Naive thymus-derived CD4-positive, alpha-beta T cell (primary cell): ENCODE data around the gene IL23R. TPM values are rescaled to one million over a fixed set of nuclear protein-coding genes. Genes with fewer than 3 reads are reported as not detected.
"Not testable (repeated sequence)": the region's sequence is repeated elsewhere in the genome, so short reads cannot be mapped to it uniquely, and the experiment has no call there.

Source experiments
- ATAC-seq: fragments of 150-1000 bp; cut with Tn5 transposase; 2 replicates; pipeline ENCODE4 v1.10.0; 2021; ENCODE audit warnings: mild to moderate bottlenecking, moderate library complexity
- CTCF ChIA-PET: fragments of 350-600 bp; sonication (Branson Sonifier 250); formaldehyde crosslinking; loops from one replicate; lab custom pipeline; 2021; ENCODE audit warnings: antibody characterized with exemption; lab: Charles Lee
- POLR2A ChIA-PET: fragments of 350-600 bp; sonication (Branson Sonifier 250); formaldehyde crosslinking; loops from one replicate; lab custom pipeline; 2021; ENCODE audit warnings: antibody characterized with exemption, inconsistent platforms; lab: Charles Lee
- DNase-seq, 9 donors: peaks; one replicate each; pipeline versions ENCODE4 v3.0.0 to v3.0.0-alpha.2; 2020 to 2022; ENCODE audit warnings: mixed read lengths in 1 of 9
- H3K27ac ChIP-seq: one replicate; pipeline ENCODE4 v1.7.0; 2013; ENCODE audit warnings: mild to moderate bottlenecking, low read depth, low read length, moderate library complexity
- H3K27me3 ChIP-seq, 2 donors: one replicate each; pipeline ENCODE4 v1.7.0; 2013; ENCODE audit warnings: low read length in 2 of 2, mild to moderate bottlenecking in 2 of 2, moderate library complexity in 2 of 2; ENCODE audit not compliant: control insufficient read depth in 2 of 2, insufficient read depth in 2 of 2
- H3K36me3 ChIP-seq, 3 experiments: 1 replicate in 2 of 3; 2 replicates in 1 of 3; pipeline ENCODE4 v1.7.0; 2013; ENCODE audit warnings: low read length in 3 of 3, mild to moderate bottlenecking in 3 of 3, moderate library complexity in 1 of 3; ENCODE audit not compliant: insufficient read depth in 3 of 3, control insufficient read depth in 2 of 3
- H3K4me1 ChIP-seq, 2 donors: one replicate each; pipeline ENCODE4 v1.7.0; 2013; ENCODE audit warnings: low read length in 2 of 2, mild to moderate bottlenecking in 2 of 2, moderate library complexity in 1 of 2; ENCODE audit not compliant: control insufficient read depth in 2 of 2, insufficient read depth in 2 of 2
- H3K4me3 ChIP-seq: 2 replicates; pipeline ENCODE4 v1.7.0; 2013; ENCODE audit warnings: mild to moderate bottlenecking, low read length
- H3K9me3 ChIP-seq, 3 experiments: 1 replicate in 2 of 3; 2 replicates in 1 of 3; pipeline ENCODE4 v1.7.0; 2013; ENCODE audit warnings: low read length in 3 of 3; ENCODE audit not compliant: control insufficient read depth in 2 of 3
- H3K27ac Mint-ChIP-seq, 9 donors: one replicate each; pipeline ENCODE4 v1.8.0; 2020 to 2022; ENCODE audit warnings: mixed read lengths in 9 of 9, mild to moderate bottlenecking in 8 of 9, moderate library complexity in 5 of 9, inconsistent platforms in 2 of 9
- H3K27me3 Mint-ChIP-seq, 5 donors: one replicate each; pipeline ENCODE4 v1.8.0; 2021 to 2022; ENCODE audit warnings: mixed read lengths in 5 of 5, mild to moderate bottlenecking in 1 of 5
- H3K36me3 Mint-ChIP-seq, 5 donors: one replicate each; pipeline ENCODE4 v1.8.0; 2020 to 2022; ENCODE audit warnings: mixed read lengths in 5 of 5, mild to moderate bottlenecking in 3 of 5, inconsistent platforms in 1 of 5
- H3K4me1 Mint-ChIP-seq, 7 donors: one replicate each; pipeline ENCODE4 v1.8.0; 2020 to 2022; ENCODE audit warnings: mixed read lengths in 7 of 7, mild to moderate bottlenecking in 3 of 7, inconsistent platforms in 1 of 7
- H3K4me3 Mint-ChIP-seq, 10 donors: one replicate each; pipeline ENCODE4 v1.8.0; 2020 to 2022; ENCODE audit warnings: mild to moderate bottlenecking in 10 of 10, mixed read lengths in 10 of 10, moderate library complexity in 6 of 10, inconsistent platforms in 2 of 10
- H3K9me3 Mint-ChIP-seq, 11 donors: one replicate each; pipeline ENCODE4 v1.8.0; 2020 to 2022; ENCODE audit warnings: mixed read lengths in 11 of 11, mild to moderate bottlenecking in 4 of 11, inconsistent platforms in 1 of 11, moderate library complexity in 1 of 11
- intact Hi-C, 2 donors: fragments of 100-400 bp; cut with micrococcal nuclease; formaldehyde crosslinking; loops; one replicate each; pipeline ENCODE4 v1.15.1; 2023
- polyA plus RNA-seq, 2 donors: library from polyadenylated mRNA; unstranded; fragments of 300-500 nt; fragmentation: Illumina TruSeq; gene quantifications; one replicate each; pipeline ENCODE4 v1.2.3, GENCODE V29; 2021
- total RNA-seq, 6 experiments: library from RNA in 5 of 6; stranded (reverse) in 5 of 6; gene quantifications; 1 replicate in 5 of 6; 2 replicates in 1 of 6; pipeline ENCODE4 v1.2.3 and lab custom pipeline; 2021 to 2026

Gene IL23R
- total and polyA plus RNA-seq, 7 experiments from 2014 or later, result 0.09 to 0.48 (median 0.17) TPM; not detected in 4

DNA sequence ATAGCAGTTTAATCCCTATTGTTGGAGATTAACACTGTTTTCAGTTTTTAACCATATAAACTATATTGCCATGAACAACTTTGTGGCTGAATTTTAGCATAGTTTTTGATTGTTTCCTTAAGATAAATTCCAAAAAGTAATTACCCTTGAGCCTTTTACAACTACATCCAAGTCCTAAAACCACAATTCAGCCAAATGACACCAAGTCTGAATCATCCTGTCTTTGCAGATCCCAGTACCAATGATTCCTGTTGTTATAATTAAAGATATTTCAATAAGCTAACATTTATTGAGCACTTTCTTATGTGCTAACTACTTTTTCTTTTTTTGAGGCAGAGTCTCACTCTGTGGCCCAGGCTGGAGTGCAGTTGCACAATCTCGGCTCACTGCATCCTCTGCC lies 35.6 kb downstream of the IL23R start:
- no peaks in the 10 kb centered on the region for H3K4me1 ChIP-seq
- H3K4me1 Mint-ChIP-seq, result peaks cover 0 to 13% (median 3%) of the 10 kb centered on the region in 7 donors
- CTCF ChIA-PET, result interaction anchor here (0.9 kb wide), 1 partner anchor 10 kb away, joined by 7 read pairs; no protein-coding TSS in a partner anchor
- POLR2A ChIA-PET, result interaction anchor here (1.2 kb wide), 1 partner anchor 35 kb away, joined by 3 read pairs; no protein-coding TSS in a partner anchor
- no peaks in the 10 kb centered on the region for H3K36me3 ChIP-seq
- H3K9me3 Mint-ChIP-seq, result peaks cover 0 to 7% (median 0%) of the 10 kb centered on the region in 11 donors
- H3K27ac Mint-ChIP-seq, result no peak overlapping the region
- peaks cover 0 to 3% (median 0%) of the 10 kb centered on the region in 5 donors for H3K27me3 Mint-ChIP-seq
- H3K4me3 ChIP-seq, result no peak overlapping the region
- DNase-seq (no peak), ATAC-seq (no peak)
- no peak overlapping the region for H3K27ac ChIP-seq
- H3K4me3 Mint-ChIP-seq, result no peak overlapping the region
- H3K27me3 ChIP-seq, result no peaks in the 10 kb centered on the region
- intact Hi-C loops, result no loop called here
- peaks cover 0 to 16% (median 0%) of the 10 kb centered on the region in 5 donors for H3K36me3 Mint-ChIP-seq
- no peaks in the 10 kb centered on the region for H3K9me3 ChIP-seq

GRCh38 chr1:67204298-67204980 lies 38.2 kb downstream of the IL23R start:
- peaks cover 0 to 8% (median 0%) of the 10 kb centered on the region in 5 donors for H3K36me3 Mint-ChIP-seq
- no peaks in the 10 kb centered on the region for H3K27me3 Mint-ChIP-seq
- H3K4me3 ChIP-seq, result no peak overlapping the region
- intact Hi-C loops, result no loop called here
- H3K36me3 ChIP-seq, result no peaks in the 10 kb centered on the region
- H3K4me1 ChIP-seq, result no peaks in the 10 kb centered on the region
- no peak overlapping the region for H3K27ac ChIP-seq
- H3K4me3 Mint-ChIP-seq, result no peak overlapping the region
- peaks cover 0 to 7% (median 0%) of the 10 kb centered on the region in 7 donors for H3K4me1 Mint-ChIP-seq
- CTCF ChIA-PET, result no interaction called here
- POLR2A ChIA-PET, result no interaction called here
- no peaks in the 10 kb centered on the region for H3K9me3 ChIP-seq
- no peak for ATAC-seq
- no peak overlapping the region for H3K27ac Mint-ChIP-seq
- no peak for DNase-seq
- no peaks in the 10 kb centered on the region for H3K27me3 ChIP-seq
- H3K9me3 Mint-ChIP-seq, result peaks cover 0 to 3% (median 0%) of the 10 kb centered on the region in 11 donors

- H3K36me3 ChIP-seq, DNase-seq, ATAC-seq, H3K4me3 Mint-ChIP-seq, H3K9me3 ChIP-seq, H3K4me1 ChIP-seq, intact Hi-C loops, H3K36me3 Mint-ChIP-seq, H3K4me3 ChIP-seq, H3K27me3 ChIP-seq, H3K9me3 Mint-ChIP-seq, H3K27ac ChIP-seq, H3K27me3 Mint-ChIP-seq, POLR2A ChIA-PET, H3K27ac Mint-ChIP-seq: not testable (repeated sequence)
- peaks cover 7 to 16% (median 11%) of the 10 kb centered on the region in 7 donors for H3K4me1 Mint-ChIP-seq
- CTCF ChIA-PET, result interaction anchor here (0.8 to 1.1 kb wide), 2 partner anchors 47 to 75 kb away, joined by 4 to 5 read pairs; no protein-coding TSS in a partner anchor
Observed at GRCh38 chr1:67207398-67207797, 41.1 kb downstream of the IL23R start.

GRCh38 chr1:67208217-67208616 lies 42.0 kb downstream of the IL23R start:
- Mint-ChIP-seq H3K27ac (no peak overlapping the region), H3K27me3 (no peaks in the 10 kb centered on the region), H3K9me3 (no peaks in the 10 kb centered on the region), H3K4me1 (peaks cover 11 to 24% (median 16%) of the 10 kb centered on the region in 7 donors), H3K36me3 (peaks cover 0 to 2% (median 0%) of the 10 kb centered on the region in 5 donors), H3K4me3 (no peak overlapping the region)
- peaks cover 0 to 8% of the 10 kb centered on the region in 2 donors for H3K4me1 ChIP-seq
- H3K4me3 ChIP-seq, result no peak overlapping the region
- ChIA-PET CTCF (interaction anchor here (1.0 kb wide), 1 partner anchor 59 kb away, joined by 3 read pairs; no protein-coding TSS in a partner anchor), POLR2A (no interaction called here)
- no peaks in the 10 kb centered on the region for H3K36me3 ChIP-seq
- DNase-seq, result no peak
- ATAC-seq, result no peak
- no peaks in the 10 kb centered on the region for H3K9me3 ChIP-seq
- no peaks in the 10 kb centered on the region for H3K27me3 ChIP-seq
- no peak overlapping the region for H3K27ac ChIP-seq
- intact Hi-C loops, result no loop called here

GRCh38 chr1:67209521-67209920 lies 43.3 kb downstream of the IL23R start:
- peaks cover 11 to 30% (median 21%) of the 10 kb centered on the region in 7 donors for H3K4me1 Mint-ChIP-seq
- no peaks in the 10 kb centered on the region for H3K27me3 Mint-ChIP-seq
- no peaks in the 10 kb centered on the region for H3K9me3 Mint-ChIP-seq
- no peak overlapping the region for H3K27ac ChIP-seq
- peaks cover 0 to 8% of the 10 kb centered on the region in 2 donors for H3K4me1 ChIP-seq
- DNase-seq (no peak), ATAC-seq (no peak)
- H3K27me3 ChIP-seq, result no peaks in the 10 kb centered on the region
- intact Hi-C loops, result no loop called here
- POLR2A ChIA-PET, result interaction anchor here (0.6 to 1.2 kb wide), 3 partner anchors 10 to 290 kb away, joined by 3 to 10 read pairs (median 3); no protein-coding TSS in a partner anchor
- H3K36me3 Mint-ChIP-seq, result no peaks in the 10 kb centered on the region
- no peak overlapping the region for H3K27ac Mint-ChIP-seq
- no peak overlapping the region for H3K4me3 ChIP-seq
- no peaks in the 10 kb centered on the region for H3K9me3 ChIP-seq
- CTCF ChIA-PET, result interaction anchor here (0.7 to 6.6 kb wide), 5 partner anchors 60 to 446 kb away, joined by 3 to 157 read pairs (median 5); no protein-coding TSS in a partner anchor
- H3K36me3 ChIP-seq, result no peaks in the 10 kb centered on the region
- no peak overlapping the region for H3K4me3 Mint-ChIP-seq

GRCh38 chr1:67211589-67212563 lies 45.6 kb downstream of the IL23R start:
- Mint-ChIP-seq H3K36me3 (no peaks in the 10 kb centered on the region), H3K4me3 (peak overlapping the region in 4 of 10 donors; percentile 7 to 34 (median 14)), H3K27me3 (no peaks in the 10 kb centered on the region), H3K4me1 (peaks cover 14 to 35% (median 23%) of the 10 kb centered on the region in 7 donors), H3K27ac (peak overlapping the region in 6 of 9 donors; percentile 0 to 56 (median 28)), H3K9me3 (no peaks in the 10 kb centered on the region)
- ATAC-seq (peak; percentile 66), DNase-seq (peak in 8 of 9 donors; percentile 21 to 59 (median 42))
- intact Hi-C loops, result loop anchor here (1.0 to 10.0 kb wide), 11 partner anchors 18 to 553 kb away; no protein-coding TSS in a partner anchor
- H3K36me3 ChIP-seq, result no peaks in the 10 kb centered on the region
- POLR2A ChIA-PET, result interaction anchor here (0.6 to 1.9 kb wide), 6 partner anchors 41 to 880 kb away, joined by 3 to 11 read pairs (median 4); no protein-coding TSS in a partner anchor
- no peak overlapping the region for H3K27ac ChIP-seq
- H3K4me1 ChIP-seq, result peaks cover 0 to 8% of the 10 kb centered on the region in 2 donors
- CTCF ChIA-PET, result interaction anchor here (0.6 to 6.6 kb wide), 25 partner anchors 9 to 869 kb away, joined by 3 to 157 read pairs (median 4); partner anchors contain the start of genes C1orf141 and SLC35D1
- H3K4me3 ChIP-seq, result no peak overlapping the region
- H3K9me3 ChIP-seq, result no peaks in the 10 kb centered on the region
- H3K27me3 ChIP-seq, result no peaks in the 10 kb centered on the region
